ENCODE results near the gene UBR1.
"Not testable (repeated sequence)": the region's sequence is repeated elsewhere in the genome, so short reads cannot be mapped to it uniquely, and the experiment has no call there.

UBR1 gene

DNA sequence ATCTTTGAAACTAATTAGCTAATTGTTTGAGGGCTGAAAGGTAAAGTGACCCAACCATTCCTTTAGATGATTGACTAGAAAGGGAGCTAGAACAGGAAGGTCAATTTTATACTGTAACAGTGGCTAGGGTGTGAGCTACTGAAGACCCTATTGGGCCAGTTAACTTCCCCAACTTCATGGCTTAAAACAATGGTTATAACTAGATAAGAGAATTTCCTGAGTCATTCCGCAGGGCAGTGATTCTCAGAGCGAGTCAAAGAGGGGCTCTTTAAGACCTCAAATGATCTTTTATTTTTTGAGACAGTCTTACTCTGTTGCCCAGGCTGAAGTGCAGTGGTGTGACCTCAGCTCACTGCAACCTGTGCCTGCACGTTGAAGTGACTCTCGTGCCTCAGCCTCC, 151.5 kb downstream of the UBR1 start:
- DNase-seq, result no peak

DNA sequence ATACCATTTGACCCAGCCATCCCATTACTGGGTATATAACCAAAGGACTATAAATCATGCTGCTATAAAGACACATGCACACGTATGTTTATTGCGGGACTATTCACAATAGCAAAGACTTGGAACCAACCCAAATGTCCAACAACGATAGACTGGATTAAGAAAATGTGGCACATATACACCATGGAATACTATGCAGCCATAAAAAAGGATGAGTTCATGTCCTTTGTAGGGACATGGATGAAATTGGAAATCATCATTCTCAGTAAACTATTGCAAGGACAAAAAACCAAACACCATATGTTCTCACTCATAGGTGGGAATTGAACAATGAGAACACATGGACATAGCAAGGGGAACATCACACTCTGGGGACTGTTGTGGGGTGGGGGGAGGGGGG, 156.9 kb downstream of the UBR1 start:
- DNase-seq, result not testable (repeated sequence)

DNA sequence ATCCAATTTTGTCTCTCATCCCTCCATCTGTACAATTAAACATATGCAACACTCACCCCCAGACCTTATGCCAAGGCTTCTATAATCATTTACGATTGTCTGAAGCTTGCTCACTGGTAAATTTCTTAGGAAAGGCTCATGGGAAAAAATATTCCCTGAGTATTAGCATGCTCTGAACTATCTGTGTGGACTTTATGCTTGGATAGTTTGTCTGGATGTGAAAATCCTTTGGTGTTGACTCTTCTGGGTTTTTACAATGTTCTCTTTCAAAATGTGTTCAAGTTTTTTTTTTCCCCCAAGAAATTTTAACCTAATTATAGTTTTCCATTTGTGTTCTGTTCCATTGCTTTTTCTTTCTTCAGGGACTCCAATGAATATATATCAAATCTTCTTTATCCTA, 165.3 kb downstream of the UBR1 start:
- no peak for DNase-seq

DNA sequence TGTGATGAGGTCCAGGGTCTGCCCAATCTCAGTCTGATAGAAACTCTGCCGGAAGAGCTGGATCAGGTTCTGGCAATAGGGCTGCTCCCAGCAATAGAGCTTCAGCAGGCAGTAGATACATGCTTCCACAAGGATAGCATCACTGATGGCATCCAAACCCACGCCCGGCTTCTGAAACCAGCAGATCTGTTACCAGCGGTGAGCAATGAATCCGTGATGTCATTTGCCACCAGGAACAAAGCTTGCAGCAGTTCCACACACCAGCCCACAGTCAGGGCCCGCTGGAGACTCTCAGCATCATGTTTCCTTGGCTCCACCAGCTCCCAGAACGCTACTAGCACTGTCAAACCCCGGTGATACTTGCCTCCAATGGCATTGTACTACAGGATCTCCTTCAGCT, 166.0 kb downstream of the UBR1 start:
- no peak for DNase-seq

DNA sequence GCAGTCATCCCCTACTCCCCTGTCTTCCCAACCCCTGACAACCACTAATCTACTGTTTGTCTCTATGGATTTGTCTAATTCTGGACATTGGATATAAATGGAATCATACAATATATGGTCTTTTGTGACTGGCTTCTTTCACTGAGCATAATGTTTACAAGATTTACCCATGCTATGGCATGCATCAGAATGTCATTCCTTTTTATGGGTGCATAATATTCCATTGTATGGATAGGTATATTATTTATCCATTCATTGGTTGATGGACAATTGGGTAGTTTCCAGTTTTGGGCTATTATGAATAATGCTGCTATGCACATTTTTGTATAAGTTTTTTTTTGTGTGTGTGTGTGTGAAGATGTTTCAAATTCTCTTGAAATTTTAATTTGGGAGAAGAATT, 168.7 kb downstream of the UBR1 start:
- no peak for DNase-seq

DNA sequence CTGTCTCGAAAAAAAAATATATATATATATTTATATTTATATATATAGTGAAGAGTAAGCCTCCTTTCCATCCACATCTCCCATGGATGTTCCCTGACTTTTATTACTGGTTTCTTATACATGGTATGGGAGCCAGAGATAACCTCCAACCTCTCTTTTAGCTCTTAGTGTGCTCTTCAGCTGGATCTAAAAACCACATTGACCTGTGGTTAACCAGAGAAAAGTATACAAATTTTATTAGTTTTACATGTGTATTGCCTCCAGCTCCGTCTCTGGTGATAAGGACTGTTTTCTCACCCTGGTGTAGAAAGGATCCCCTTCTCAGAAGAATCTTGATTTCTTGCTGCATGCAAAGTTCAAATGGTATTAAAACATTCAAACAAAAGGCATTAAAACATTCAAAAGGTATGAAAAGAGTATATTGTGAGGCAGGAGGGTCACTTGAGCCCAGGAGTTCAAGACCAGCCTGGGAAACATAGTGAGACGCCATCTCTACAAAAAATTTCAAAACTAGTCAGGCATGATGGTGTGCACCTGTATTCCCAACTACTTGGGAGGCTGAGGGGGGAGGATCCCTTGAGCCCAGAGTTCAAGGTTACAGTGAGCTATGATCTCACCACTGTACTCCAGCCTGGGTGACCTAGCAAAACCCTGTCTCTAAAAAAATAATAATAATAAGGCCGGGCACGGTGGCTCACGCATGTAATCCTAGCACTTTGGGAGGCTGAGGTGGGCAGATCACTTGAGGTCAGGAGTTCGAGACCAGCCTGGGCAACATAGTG, 171.8 kb downstream of the UBR1 start:
- no peak for DNase-seq

DNA sequence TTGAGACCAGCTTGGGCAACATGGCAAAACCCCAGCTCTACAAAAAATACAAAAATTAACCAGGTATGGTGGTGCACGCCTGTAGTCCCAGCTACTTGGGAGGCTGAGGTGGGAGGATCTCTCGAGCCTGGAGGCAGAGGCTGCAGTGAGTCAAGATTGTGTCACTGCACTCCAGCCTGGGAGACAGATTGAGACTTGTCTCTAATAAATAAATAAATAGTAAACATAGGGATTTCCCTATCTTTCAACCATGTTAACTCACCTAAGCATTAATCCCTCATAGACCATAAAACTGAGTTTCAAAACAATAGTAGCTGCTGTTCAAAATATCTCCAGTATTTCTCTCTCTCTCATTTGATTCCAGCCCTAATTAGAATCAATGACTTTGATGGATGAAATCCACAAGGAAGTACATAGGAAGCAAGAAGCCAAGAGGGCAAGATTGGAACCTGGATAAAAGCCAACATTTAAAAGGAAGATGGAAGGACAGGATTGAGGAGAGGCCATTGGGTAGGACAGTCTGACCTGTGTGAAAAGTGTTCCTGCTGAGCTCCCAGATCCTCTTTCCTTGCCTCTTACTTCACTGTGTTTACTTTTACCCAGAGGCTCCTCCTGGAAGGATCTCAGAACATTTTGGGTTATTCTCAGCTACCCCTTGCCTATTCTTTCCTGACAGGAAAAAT, 172.9 kb downstream of the UBR1 start:
- no peak for DNase-seq

DNA sequence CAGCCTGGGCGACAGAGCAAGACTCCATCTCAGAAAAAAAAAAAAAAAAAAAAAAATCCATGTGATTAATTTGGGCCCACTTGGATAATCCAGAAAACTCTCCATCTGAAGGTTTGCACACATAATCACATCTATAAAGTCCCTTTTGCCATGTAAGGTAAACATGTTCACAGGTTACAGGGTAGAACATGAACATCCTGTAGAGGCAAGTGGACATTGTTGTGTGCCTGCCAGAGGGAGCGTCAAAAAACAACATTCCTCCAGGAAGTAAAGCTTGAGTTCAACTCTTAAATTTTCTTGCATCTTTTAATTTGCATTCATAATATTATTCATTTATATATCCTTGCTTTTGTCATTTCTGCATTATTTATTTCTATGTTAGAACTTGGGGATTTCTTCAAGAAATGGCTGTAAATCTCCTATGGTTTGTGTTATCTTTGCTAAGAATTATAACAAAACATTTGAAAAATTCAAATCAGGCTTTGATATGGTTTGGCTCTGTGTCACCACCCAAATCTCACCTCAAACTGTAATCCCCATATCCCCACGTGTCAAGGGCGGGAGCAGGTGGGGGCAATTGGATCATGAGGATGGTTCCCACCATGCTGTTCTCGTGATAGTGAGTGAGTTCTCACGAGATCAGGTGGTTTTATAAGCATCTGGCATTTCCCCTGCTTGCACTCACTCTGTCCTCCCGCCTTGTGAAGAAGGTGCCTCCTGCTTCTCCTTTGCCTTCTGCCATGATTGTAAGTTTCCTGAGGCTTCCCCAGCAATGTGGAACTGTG, 173.9 kb downstream of the UBR1 start:
- no peak for DNase-seq

DNA sequence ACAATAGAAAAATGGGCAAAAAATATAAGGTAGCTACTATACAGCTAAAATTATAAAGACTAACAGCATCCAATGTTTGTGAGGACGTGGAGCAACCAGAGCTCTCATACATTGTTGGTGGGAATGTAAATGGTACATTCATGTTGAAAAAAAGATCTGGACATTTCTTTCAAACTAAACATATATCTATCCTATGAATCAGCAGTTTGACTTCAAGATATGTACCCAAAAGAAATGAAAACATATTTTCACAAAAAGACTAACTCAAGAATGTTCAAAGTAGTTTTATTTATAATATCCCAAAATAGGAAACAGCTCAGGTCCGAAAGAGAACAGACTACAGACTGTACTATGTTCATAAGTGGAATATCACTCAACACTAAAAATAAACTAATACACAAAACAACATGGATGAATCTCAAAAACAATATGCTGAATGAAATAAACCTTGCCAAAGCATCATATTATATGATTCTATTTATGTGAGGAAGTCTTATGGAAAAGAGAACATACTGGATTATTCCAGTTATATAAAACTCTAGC, 176.5 kb downstream of the UBR1 start:
- DNase-seq, result no peak

DNA sequence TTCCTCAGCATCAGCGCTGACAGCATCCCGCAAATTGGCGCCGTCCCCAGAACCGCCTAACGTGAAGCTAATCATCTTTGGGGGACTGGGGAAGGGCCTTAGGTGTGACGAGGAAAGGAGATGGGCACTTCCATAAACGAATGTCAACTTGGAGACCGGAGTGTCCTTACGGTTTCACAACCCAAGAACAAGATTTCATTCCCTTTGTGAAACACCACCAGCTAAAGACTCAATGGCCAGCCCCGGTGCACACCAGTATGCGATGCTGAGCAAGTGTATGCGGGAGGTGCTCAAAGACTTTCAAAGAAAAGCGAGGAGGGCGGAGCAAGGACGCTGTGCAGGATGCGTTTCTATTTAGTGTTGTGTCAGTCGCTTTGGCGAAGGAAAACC, 184.5 kb downstream of the UBR1 start:
- no peak for DNase-seq

DNA sequence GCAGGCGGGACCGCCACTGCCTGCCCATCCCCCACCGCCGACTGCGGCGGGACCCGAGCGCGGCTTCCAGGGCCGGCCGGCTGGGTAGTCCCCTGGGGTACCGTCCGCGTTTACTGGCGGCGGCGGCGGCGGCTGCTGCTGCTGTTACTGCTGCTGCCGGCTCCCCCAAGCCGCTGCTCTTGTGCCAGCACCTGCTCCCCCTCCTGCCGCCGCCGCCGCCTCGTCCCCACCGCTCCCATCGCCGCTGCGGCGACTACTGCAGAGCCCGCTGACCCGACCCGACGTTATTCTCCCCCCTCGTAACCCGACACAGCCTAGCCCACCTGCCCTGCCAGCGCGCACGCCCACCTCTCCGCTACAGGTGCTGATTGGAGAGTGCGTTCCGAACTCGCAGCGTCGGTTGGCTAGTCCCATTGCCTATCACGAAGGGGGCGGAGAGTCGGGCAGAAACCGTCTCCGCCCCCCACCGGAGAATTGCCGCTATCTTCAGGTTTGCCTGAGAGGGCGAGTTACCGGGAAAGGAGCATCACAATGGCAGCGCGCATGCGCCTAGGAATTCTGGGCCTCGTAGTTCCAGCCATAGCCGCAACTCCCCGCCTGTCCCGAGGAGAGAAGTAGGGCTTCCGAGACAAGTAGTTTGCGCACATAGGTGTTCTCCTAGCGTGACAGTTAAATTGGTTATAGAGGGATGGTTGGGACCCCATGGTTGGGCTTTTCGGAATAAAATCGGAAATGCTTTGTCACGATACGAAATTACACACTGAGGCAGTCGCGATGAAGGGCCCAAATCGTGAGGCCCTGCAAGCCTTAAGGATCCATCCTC, 185.1 kb downstream of the UBR1 start, which contains the start of gene TTBK2:
Gene TTBK2, minus strand, starts transcription at position 260 of the 823 bp plus-strand sequence. CDS start 42,161 bp downstream, outside the sequence.
- peak; percentile 99 for DNase-seq

DNA sequence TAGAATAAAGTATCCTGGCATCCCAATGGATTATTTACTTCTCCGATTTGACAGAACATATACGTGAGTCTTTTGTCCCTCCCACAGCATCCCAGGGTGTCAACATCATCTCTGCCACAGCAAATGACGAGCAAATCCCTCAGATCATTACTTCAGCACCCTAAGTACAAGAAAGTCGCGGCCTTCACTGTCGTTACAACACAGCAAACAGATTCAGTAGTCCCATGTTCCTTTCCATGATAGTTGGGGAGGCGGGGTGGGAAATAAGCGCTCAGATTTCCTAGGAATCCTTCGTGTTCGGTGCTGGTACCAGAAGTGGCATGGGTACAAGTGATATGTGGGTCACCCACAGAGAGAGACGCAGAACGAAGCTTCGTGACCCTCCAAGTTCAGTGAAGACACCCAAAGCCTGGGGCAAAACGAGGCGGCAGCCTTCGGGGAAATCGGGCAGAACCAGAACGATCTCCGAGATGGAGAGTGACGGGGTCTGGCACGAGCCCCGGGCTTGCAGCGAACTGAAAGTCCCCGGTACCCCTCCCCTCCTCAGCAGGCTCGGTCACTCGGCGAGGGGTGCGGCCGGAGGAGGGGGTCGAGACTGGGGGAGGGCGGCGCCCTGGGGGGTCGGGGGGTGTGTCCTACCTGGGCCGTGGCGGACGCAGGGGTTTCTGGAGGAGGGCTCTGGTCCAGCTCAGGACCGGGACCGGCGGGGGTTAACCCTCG, 185.9 kb downstream of the UBR1 start:
- DNase-seq, result peak; percentile 16

DNA sequence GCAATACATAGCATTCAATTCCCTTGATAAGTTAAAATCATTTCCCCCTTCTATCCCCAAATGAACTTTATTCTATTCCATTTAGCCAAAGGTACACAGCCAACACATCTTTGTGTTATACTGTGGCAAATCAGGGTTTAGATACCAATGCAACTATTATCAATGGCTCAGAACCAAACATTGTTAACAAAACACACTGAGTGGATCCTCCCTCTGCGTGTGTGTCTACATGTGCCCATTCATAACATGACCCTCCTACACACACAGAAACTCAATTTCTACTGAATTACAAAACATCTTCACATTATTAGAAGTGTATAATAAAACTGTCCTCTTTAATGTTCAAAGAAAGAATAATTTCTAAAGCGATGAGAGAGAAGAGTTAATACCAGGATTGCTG, 186.5 kb downstream of the UBR1 start:
- no peak for DNase-seq

DNA sequence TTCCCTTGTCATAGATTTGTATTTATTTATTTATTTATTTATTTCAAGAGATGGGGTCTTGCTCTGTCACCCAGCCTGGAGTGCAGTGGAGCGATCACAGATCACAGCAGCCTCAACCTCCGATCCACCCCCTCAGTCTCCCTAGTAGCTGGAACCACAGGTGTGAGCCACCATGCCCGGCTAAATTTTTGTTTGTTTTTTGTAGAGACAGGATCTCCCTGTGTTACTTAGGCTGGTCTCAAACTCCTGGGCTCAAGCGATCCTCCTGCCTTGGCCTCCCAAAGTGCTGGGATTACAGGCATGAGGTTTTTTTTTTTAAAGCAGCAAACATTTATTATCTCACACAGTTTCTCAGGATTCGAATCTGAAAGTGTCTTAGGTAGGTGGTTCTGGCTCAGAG, 187.8 kb downstream of the UBR1 start:
- DNase-seq, result no peak

DNA sequence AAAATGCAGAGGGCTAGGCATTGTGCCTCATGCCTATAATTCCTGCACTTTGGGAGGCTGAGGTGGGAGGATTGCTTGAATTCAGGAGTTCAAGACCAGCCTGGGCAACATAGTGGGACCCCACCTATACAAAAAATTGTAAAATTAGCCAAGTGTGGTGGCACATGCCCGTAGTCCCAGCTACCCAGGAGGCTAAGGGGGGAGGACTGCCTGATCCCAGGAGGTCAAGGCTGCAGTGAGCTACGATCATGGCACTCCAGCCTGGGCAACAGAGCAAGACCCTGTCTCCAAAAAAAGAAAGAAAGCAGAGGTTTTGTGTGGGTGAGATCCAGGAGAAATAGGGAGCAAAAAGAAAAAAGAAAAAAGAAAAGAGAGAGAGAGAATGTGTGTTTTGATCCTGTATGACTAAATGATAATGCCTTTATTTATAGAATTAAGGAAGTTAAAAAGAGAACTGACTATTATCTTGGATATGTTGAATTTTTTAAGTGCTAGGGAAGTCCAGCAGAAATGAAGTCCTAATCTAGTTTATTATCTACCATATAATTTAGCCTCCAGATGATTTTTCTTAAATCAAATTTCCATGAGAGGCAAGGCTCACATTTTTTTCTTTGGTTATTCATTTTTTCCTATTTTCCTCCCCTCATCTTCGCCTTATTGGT, 190.1 kb downstream of the UBR1 start:
- no peak for DNase-seq

DNA sequence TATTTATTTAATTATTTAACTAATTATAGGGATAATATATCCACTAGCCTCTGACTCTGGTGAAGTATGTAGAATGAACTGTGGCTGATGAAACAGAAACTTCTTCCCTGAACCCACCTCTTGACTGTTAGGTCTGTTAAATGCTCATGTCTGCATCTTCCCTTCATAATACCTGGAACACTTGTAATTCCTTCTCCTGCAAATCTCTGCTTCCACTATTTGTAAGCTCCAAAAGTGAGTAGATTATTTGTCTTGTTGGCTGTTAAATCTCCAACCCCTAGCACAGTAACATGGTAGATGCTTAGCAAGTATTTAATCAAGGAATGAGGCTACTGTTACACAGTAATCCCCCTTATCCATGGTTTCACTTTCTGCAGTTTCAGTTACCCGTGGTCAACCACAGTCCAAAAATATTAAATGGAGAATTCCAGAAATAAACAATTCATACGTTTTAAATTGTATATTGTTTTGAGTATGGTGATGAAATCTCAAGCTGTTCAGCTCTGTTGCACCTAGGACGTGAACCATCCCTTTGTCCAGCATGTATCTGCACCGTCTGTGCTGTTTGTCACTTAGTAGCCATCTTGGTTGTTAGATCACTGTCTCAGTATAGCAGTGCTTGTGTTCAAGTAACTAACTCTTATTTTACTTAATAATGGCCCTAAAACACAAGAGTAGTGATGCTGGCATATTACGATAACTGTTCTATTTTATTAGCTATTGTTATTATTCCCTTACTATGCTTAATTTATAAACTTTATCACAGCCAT, 190.9 kb downstream of the UBR1 start:
- DNase-seq, result no peak

DNA sequence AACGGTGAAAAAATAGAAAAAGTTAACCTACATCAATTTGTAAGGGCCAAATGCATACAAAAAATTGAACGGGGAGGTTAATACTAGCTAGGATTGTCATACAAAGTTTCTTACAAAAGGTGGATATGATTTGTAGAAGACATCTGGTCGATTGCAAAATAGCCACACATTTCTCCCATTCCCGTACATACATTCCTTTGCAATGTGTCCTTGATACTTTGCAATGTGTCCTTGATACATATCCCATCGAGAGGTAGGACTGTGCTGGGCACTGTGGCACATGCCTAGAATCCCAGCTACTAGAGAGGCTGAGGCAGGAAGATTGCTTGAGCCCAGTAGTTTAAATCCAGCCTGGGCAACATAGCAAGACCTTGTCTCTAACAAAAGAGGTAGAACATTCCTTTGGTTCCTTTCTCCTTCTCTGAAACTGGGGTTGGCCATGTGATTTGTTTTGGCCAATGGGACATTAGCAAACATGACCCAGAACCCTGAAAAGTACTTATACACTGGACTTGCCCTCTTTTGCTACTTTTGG, 194.7 kb downstream of the UBR1 start:
- DNase-seq, result no peak

DNA sequence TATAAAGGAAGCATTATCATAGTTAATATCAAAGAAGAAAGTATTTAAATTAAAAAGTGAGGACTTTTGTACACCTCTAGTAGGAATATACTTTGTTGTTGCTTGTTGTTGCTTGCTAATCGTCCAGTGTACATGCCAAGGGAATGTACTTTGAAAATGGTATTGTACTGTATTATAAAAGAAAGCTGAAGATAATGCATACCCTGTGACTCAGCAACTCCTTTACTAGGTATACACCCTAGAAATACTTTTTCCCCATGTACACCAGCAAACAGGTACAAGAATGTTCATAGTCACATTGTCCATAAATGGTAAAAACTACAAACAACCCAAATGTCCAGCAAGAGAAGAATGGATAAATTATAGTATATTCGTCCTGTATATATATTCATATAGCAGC, 197.3 kb downstream of the UBR1 start:
- DNase-seq, result no peak

DNA sequence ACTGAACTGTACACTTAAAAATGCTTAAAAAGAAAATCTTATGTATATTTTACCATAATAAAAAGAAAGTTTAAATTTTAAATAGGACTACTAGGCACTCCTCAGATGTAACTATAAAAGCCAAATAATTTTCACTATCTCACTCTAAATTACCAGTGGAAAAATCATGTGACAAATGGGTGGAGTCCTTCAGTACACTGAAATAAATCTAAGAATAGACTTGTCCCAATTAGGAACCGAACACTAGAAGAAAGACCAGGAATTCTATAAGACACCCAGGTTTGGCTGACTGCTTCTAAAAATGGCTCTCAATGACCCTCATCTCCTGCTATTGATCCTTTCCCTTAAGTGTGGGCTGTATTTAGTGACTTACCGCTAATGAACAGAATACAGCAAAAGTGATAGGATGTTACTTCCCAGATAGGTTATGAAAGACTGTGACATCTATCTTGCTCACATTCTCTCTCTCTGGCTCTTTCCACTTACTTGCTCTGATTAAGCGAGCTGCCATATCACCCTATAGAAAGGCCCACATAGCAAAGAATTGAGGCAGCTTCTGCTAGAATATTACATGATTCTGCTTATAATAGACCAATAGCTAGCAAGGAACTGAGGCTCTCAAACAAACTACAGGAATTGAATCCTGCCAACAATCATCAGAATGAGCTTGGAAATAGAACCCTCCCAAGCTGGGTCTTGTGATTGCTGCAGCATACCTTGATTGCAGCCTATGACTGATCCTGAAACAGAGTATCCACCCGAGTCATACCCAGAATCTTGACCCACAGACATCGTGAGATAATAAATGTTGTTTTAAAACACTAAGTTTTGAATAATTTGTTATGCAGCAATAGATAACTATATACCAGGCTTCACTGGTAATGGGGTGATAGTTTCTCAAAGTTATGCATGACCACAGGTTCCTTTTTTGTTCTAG, 202.2 kb downstream of the UBR1 start:
- DNase-seq, result no peak
